ENCODE measurements around the gene CD46.
A peak's percentile ranks its signal among the peaks of the same experiment; 100 is the strongest.

Gene CD46

DNA sequence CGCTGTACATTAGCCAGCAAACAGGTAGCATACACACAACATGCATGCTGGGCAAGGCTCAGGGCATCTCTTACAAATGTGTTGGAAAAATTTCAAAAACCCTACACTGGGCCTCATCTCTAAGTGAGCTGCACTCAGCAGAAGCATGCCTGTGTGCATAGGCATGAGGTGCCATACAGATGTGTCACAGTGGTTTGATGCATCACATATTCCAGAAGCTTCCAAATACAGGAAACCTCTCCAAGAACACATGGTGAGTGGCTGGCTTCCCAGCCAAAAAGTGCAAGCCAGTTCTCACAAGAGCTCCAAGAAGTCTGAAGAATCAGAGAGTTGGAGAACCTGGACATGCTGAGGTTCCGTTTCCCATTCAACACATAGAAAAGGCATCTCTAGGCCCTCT is 58.3 kb downstream of the CD46 start:
- H3K36me3 ChIP-seq (ENCODE audit: control insufficient read depth, insufficient read depth, low read length) = peaks cover 75% of the 10 kb centered on the region
- TF ChIP-seq, protein P1, sequence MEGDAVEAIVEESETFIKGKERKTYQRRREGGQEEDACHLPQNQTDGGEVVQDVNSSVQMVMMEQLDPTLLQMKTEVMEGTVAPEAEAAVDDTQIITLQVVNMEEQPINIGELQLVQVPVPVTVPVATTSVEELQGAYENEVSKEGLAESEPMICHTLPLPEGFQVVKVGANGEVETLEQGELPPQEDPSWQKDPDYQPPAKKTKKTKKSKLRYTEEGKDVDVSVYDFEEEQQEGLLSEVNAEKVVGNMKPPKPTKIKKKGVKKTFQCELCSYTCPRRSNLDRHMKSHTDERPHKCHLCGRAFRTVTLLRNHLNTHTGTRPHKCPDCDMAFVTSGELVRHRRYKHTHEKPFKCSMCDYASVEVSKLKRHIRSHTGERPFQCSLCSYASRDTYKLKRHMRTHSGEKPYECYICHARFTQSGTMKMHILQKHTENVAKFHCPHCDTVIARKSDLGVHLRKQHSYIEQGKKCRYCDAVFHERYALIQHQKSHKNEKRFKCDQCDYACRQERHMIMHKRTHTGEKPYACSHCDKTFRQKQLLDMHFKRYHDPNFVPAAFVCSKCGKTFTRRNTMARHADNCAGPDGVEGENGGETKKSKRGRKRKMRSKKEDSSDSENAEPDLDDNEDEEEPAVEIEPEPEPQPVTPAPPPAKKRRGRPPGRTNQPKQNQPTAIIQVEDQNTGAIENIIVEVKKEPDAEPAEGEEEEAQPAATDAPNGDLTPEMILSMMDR (IDR thresholded peaks at IDR 0.05; ENCODE audit: insufficient read depth, low read length, poor library complexity, severe bottlenecking) = no peak
- DNase-seq (ENCODE audit: extremely low read depth, insufficient read length) = no peak

DNA sequence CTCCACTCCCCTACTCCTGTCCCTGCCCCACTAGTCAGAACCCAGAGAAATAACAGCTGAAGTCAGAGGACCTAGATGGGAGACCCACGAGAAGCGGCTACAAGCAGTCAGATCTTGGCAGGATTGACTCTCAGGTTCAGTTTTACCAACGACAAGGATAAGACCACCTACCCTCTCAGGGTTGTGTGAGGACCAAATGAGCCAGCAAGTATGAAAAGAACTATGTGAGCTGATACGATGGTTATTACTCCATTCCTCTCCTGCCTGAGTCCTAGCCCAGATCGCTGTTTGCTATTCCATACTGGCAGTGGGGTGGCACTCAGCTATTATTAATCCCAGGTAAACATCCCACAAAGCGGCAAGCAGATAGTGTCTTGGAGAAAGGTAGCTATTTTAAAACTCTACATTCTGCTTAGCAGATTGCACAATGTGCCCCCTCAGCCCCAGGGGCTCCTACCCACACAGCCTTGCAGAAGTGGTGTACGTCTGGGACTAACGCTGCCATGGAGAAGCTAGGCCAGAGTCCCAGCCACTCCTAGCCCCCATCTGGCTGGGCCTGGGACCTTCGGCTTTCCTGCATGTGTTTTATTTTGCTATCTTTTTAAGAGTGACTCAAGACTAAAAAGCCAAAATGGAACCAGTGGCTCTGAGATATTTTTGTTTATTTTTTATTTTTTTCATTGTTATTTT is 58.9 kb downstream of the CD46 start:
- peaks cover 78% of the 10 kb centered on the region for H3K36me3 ChIP-seq (ENCODE audit: control insufficient read depth, insufficient read depth, low read length)
- no peaks in the 10 kb centered on the region for H3K27me3 ChIP-seq (replicated peaks; ENCODE audit: control insufficient read depth, insufficient read depth, low read length)
- no peak overlapping the region for H3K4me3 ChIP-seq (replicated peaks; ENCODE audit: low read depth, low read length)
- no peak for DNase-seq (ENCODE audit: extremely low read depth, insufficient read length)
- TF ChIP-seq, protein P1 (IDR thresholded peaks at IDR 0.05; ENCODE audit: insufficient read depth, low read length, poor library complexity, severe bottlenecking) = no peak

More for the DNA sequence above, 58.3 kb downstream of the CD46 start:
- no peaks in the 10 kb centered on the region for H3K27me3 ChIP-seq (replicated peaks; ENCODE audit: control insufficient read depth, insufficient read depth, low read length)
- H3K4me3 ChIP-seq (replicated peaks; ENCODE audit: low read depth, low read length) = no peak overlapping the region

DNA sequence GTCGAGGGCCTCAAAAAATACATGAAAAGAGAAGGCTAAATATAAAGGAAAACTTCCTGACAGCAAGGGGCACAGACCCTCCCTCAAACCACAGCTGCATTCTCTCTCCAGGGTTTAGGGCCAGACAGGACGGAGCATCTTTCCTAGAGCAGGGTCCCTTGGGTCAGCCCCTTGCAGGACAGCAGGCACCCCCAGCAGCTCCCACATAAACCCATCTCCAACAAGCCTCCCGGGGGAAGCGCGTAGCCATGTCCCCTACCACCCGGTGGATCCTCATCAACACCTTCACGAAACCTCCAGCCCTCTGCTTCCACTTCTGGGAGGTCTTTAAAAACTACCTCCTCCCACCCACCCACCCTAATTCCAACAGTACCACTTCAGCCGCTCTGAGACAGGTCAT is 59.5 kb downstream of the CD46 start:
- no peaks in the 10 kb centered on the region for H3K27me3 ChIP-seq (replicated peaks; ENCODE audit: control insufficient read depth, insufficient read depth, low read length)
- DNase-seq (ENCODE audit: extremely low read depth, insufficient read length) = no peak
- TF ChIP-seq, protein P1 (IDR thresholded peaks at IDR 0.05; ENCODE audit: insufficient read depth, low read length, poor library complexity, severe bottlenecking) = no peak
- H3K36me3 ChIP-seq (ENCODE audit: control insufficient read depth, insufficient read depth, low read length) = peaks cover 79% of the 10 kb centered on the region
- H3K4me3 ChIP-seq (replicated peaks; ENCODE audit: low read depth, low read length) = no peak overlapping the region

DNA sequence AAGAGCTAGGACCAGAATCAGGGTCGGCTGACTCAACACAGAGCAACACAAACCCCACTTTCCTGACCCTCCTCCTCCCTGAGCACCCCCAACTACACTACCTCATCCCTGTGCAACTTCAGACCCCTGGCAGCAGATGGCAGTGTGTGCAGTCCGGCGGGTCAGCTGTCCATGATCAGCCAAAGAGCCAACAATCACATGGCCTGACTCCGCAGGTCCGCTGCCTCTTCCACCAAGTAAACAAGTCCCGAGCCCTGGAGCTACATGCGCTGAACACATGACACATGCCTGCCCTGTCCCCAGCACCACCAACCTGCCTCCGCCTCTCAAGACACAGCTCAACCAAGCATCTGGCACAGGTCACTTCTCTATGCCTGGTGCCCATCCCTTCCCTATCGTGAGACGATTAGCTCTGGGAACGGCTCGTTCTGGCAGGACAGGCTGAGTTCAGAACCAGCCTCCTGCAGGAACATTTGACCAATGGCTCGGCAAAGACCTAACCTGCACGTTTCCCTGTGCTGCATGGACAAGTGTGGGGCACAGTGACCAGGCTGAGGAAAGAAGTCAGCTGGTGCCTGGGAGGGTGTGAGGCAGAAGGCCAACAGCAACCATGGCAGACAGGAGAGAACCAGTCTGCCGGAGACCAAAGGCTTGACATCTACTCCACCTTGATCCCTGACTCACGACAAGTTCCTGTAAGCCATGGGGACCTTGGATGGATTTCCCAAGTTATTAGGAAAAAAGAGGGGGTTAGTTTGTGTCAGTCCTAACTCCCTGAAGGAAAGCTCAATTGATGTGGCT is 60.3 kb downstream of the CD46 start:
- no peak for DNase-seq (ENCODE audit: extremely low read depth, insufficient read length)
- Histone ChIP-seq H3K36me3 (ENCODE audit: control insufficient read depth, insufficient read depth, low read length) (peaks cover 79% of the 10 kb centered on the region), H3K27me3 (replicated peaks; ENCODE audit: control insufficient read depth, insufficient read depth, low read length) (no peaks in the 10 kb centered on the region), H3K4me3 (replicated peaks; ENCODE audit: low read depth, low read length) (no peak overlapping the region)
- TF ChIP-seq, protein P1 (IDR thresholded peaks at IDR 0.05; ENCODE audit: insufficient read depth, low read length, poor library complexity, severe bottlenecking) = peak; percentile 52

DNA sequence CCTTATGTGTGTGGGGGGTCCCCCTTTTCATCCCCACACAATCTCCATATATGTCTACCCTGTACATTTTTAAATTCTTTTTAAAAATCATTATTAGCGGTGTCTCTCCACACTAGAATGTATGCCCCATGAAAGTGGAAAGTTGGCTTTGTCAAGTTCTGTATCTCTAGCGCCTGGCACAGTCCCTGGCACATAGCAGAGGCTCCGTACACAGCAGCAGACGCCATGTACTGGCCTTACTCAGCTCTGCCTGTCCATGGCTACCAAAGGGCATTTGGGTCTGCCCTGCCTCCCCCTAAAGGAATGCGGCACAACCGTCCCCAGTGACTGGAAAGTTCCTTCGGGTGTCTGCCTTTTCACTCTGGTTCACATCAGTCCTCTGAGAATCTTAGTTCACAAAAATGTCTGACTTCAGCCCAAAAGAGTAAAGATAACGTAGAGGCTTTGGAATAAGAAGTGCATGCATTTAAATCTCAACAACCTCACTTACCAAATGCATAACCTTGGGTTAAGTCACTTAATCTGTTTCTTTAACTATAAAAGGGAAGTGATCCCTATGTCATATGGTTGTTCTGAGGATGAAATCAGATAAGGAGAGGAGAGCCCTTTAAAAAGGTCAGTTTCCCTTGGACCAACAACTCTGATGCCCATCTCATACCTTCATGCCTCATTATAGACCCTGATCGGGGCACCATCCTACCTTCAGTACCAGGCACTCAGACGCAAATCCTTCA is 61.1 kb downstream of the CD46 start:
- Histone ChIP-seq H3K27me3 (replicated peaks; ENCODE audit: control insufficient read depth, insufficient read depth, low read length) (no peaks in the 10 kb centered on the region), H3K36me3 (ENCODE audit: control insufficient read depth, insufficient read depth, low read length) (peaks cover 78% of the 10 kb centered on the region), H3K4me3 (replicated peaks; ENCODE audit: low read depth, low read length) (no peak overlapping the region)
- no peak for DNase-seq (ENCODE audit: extremely low read depth, insufficient read length)
- TF ChIP-seq, protein P1 (IDR thresholded peaks at IDR 0.05; ENCODE audit: insufficient read depth, low read length, poor library complexity, severe bottlenecking) = no peak
